K562 (cell line): Measurements from ENCODE around the gene SLC5A5. TPM values are rescaled to one million over a fixed set of nuclear protein-coding genes. Genes with fewer than 3 reads are reported as not detected.

ENCODE experiments used
- ATAC-seq: fragments of 200-7000 bp; cut with Tn5 transposase; 3 replicates; pipeline ENCODE4 v1.9.1; 2020; ENCODE audit warnings: moderate library complexity
- BruUV-seq: library from RNA; stranded (reverse); fragments of 400-500 nt; replicated peaks from 2 replicates; lab custom pipeline; 2021; lab: Mats Ljungman, UMichigan
- CTCF ChIA-PET: fragments of 300-600 bp; formaldehyde crosslinking; extraction: SDS; loops from one replicate; lab custom pipeline; 2021; ENCODE audit warnings: low intra/inter-chr PET ratio; lab: Yijun Ruan, JAX
- POLR2A ChIA-PET: fragments of 300-600, 350-650 bp; sonication (Branson Sonifier 250); formaldehyde crosslinking; extraction: SDS; loops from one replicate; lab custom pipeline; 2021; ENCODE audit warnings: antibody characterized with exemption, inconsistent platforms; lab: Yijun Ruan, JAX
- DNase-seq, 4 experiments: peaks; one replicate each; pipeline versions ENCODE4 v3.0.0 to v3.0.0-alpha.2; 2011 to 2018; ENCODE audit warnings: low spot score in 3 of 4, mixed read lengths in 3 of 4; ENCODE audit errors: extremely low read depth in 1 of 4
- FAIRE-seq: peaks from 2 replicates; lab custom pipeline; 2011; peaks lifted over from hg19 to GRCh38; lab: Jason Lieb, UNC
- H2AFZ ChIP-seq: 2 replicates; pipeline ENCODE4 v1.6.0; 2011; ENCODE audit warnings: low read depth, low read length, control low read depth, inconsistent platforms
- H3K27ac ChIP-seq: fragments of 200-600 bp; 3 replicates; pipeline ENCODE4 v1.8.0; 2011; ENCODE audit warnings: low read depth, mild to moderate bottlenecking, control low read depth, inconsistent platforms, low read length, moderate library complexity, mixed read lengths; ENCODE audit errors: extremely low read depth
- H3K27me3 ChIP-seq, 2 experiments: fragments of 300-600 bp in 1 of 2; 2 replicates in 1 of 2; 3 replicates in 1 of 2; pipeline versions ENCODE4 v1.6.0 to v1.8.0; 2011; ENCODE audit warnings: inconsistent platforms in 2 of 2, low read length in 2 of 2, mild to moderate bottlenecking in 1 of 2, mixed read lengths in 1 of 2, moderate library complexity in 1 of 2; ENCODE audit not compliant: control insufficient read depth in 2 of 2, insufficient read depth in 2 of 2
- H3K36me3 ChIP-seq: fragments of 300-600 bp; 3 replicates; pipeline ENCODE4 v1.8.0; 2011; ENCODE audit warnings: mild to moderate bottlenecking, low read length, inconsistent platforms; ENCODE audit not compliant: control insufficient read depth, insufficient read depth
- H3K4me1 ChIP-seq, 2 experiments: fragments of 200-600 bp in 1 of 2; replicated peaks in 1 of 2; 2 replicates in 1 of 2; 3 replicates in 1 of 2; pipeline versions ENCODE4 v1.5.1 to v1.8.0; 2011; ENCODE audit warnings: inconsistent platforms in 2 of 2, low read length in 2 of 2, mild to moderate bottlenecking in 1 of 2, mixed read lengths in 1 of 2, moderate library complexity in 1 of 2; ENCODE audit not compliant: control insufficient read depth in 2 of 2, insufficient read depth in 2 of 2
- H3K4me2 ChIP-seq: 2 replicates; pipeline ENCODE4 v1.6.1; 2011; ENCODE audit warnings: low read length, control low read depth, inconsistent platforms, mixed read lengths; ENCODE audit not compliant: insufficient read depth
- H3K4me3 ChIP-seq: fragments of 200-600 bp; sonication (generic), shearing (Covaris generic); 2 replicates; pipeline ENCODE4 v1.5.1; 2016; ENCODE audit warnings: control low read depth, inconsistent platforms
- H3K79me2 ChIP-seq: fragments of 200-600 bp; 3 replicates; pipeline ENCODE4 v1.8.0; 2011; ENCODE audit warnings: low read length, inconsistent platforms; ENCODE audit not compliant: control insufficient read depth, insufficient read depth
- H3K9ac ChIP-seq, 2 experiments: 2 replicates each; pipeline versions ENCODE4 v1.6.0 to v1.6.1; 2011; ENCODE audit warnings: low read depth in 2 of 2, low read length in 2 of 2, control low read depth in 1 of 2, inconsistent platforms in 1 of 2, mild to moderate bottlenecking in 1 of 2, mixed read lengths in 1 of 2; ENCODE audit not compliant: insufficient read depth in 1 of 2
- H3K9me1 ChIP-seq: one replicate; pipeline ENCODE4 v1.6.0; 2011; ENCODE audit warnings: inconsistent platforms, mild to moderate bottlenecking, low read length, moderate library complexity; ENCODE audit not compliant: control insufficient read depth, insufficient read depth
- H3K9me3 ChIP-seq: replicated peaks from 2 replicates; pipeline ENCODE4 v1.5.1; 2011; ENCODE audit warnings: low read depth, low read length, inconsistent platforms; ENCODE audit not compliant: control insufficient read depth, insufficient read depth
- H4K20me1 ChIP-seq: replicated peaks from 2 replicates; pipeline ENCODE4 v1.6.1; 2011; ENCODE audit warnings: low read length, inconsistent platforms, mixed read lengths; ENCODE audit not compliant: control insufficient read depth, insufficient read depth
- ESRRB ChIP-seq: fragments of 250-450 bp; sonication (Bioruptor Pico); IDR thresholded peaks from 2 replicates; pipeline ENCODE4 v1.5.0; 2020; ENCODE audit warnings: mild to moderate bottlenecking, moderate library complexity, borderline replicate concordance
- HLTF ChIP-seq: fragments of 450-650 bp; IDR thresholded peaks from 2 replicates; pipeline ENCODE4 v1.6.1; 2016
- HMG20B ChIP-seq: fragments of 250-450 bp; sonication (Bioruptor Pico); IDR thresholded peaks from 2 replicates; pipeline ENCODE4 v1.5.0; 2021; ENCODE audit warnings: mild to moderate bottlenecking
- MAZ ChIP-seq, 2 experiments: fragments of 450-650 bp in 1 of 2; sonication (generic) in 1 of 2; formaldehyde crosslinking; IDR thresholded peaks in 1 of 2; conservative IDR thresholded peaks in 1 of 2; 2 replicates each; pipeline versions ENCODE4 v1.4.0 to v1.5.0; 2020; ENCODE audit warnings: mild to moderate bottlenecking in 1 of 2, missing genetic modification reagents in 1 of 2
- PREB ChIP-seq: sonication (generic); formaldehyde crosslinking; IDR thresholded peaks from 2 replicates; pipeline ENCODE4 v1.8.1; 2023; ENCODE audit warnings: mild to moderate bottlenecking, missing genetic modification reagents
- RBM22 ChIP-seq: fragments of 200-400 bp; formaldehyde crosslinking; IDR thresholded peaks from 2 replicates; pipeline ENCODE4 v1.6.1; 2018; ENCODE audit warnings: low read length, low read depth; ENCODE audit not compliant: poor library complexity, severe bottlenecking
- THRAP3 ChIP-seq: fragments of 450-650 bp; IDR thresholded peaks from 2 replicates; pipeline ENCODE4 v1.6.1; 2016; ENCODE audit warnings: mild to moderate bottlenecking, inconsistent platforms, borderline replicate concordance
- ZC3H4 ChIP-seq: sonication (generic); formaldehyde crosslinking; IDR thresholded peaks from 2 replicates; pipeline ENCODE4 v1.9.0; 2021; ENCODE audit warnings: missing genetic modification reagents, borderline replicate concordance
- ZNF586 ChIP-seq: fragments of 450-650 bp; formaldehyde crosslinking; conservative IDR thresholded peaks from 2 replicates; pipeline ENCODE4 v1.4.0; 2020; ENCODE audit warnings: mild to moderate bottlenecking, moderate library complexity
- WGBS: fragments of 100-300 bp; shearing (Covaris generic); methylation state at CpG from one replicate; pipeline ENCODE4 v1.1.6; 2016; ENCODE audit warnings: low coverage, mixed read lengths; ENCODE audit not compliant: insufficient coverage; ENCODE audit errors: missing lambda C conversion rate; 5-methylcytosine and 5-hydroxymethylcytosine counted together
- in situ Hi-C: fragments of 300-500 bp; cut with MboI; formaldehyde crosslinking; loops from 4 replicates; pipeline ENCODE4 v1.15.0; 2018; ENCODE audit warnings: inconsistent platforms, mixed read lengths
- intact Hi-C: fragments of 100-400 bp; cut with micrococcal nuclease; formaldehyde crosslinking; loops from 2 replicates; pipeline ENCODE4 v1.14.2; 2022
- polyA plus RNA-seq, 8 experiments: library from polyadenylated mRNA; depleted of rRNA in 4 of 8; stranded (reverse) in 5 of 8; unstranded in 3 of 8; fragments of >200 nt; fragmentation: Nextera tagmentation in 2 of 8; fragmentation: Illumina TruSeq in 1 of 8; extraction: Ambion mirVana in 2 of 8; extraction: Trizol in 1 of 8; gene quantifications; 2 replicates each; pipeline versions ENCODE4 v1.2.1 to v1.2.3, GENCODE V29; 2011 to 2014; ENCODE audit warnings: inconsistent platforms in 1 of 8, missing spikeins in 1 of 8
- total RNA-seq, 7 experiments: library from RNA; depleted of rRNA in 6 of 7; stranded (reverse); fragments of >200 nt in 6 of 7; fragmentation: Illumina TruSeq in 2 of 7; extraction: Trizol in 2 of 7; gene quantifications; 2 replicates each; pipeline versions ENCODE4 v1.2.1 to v1.2.3, GENCODE V29; 2011 to 2021; ENCODE audit warnings: low replicate concordance in 1 of 7

SLC5A5 gene
- total and polyA plus RNA-seq, 9 of the 15 experiments (the other 6 are each of a cell fraction or from before 2014, with no cell fraction given): 0.10 to 0.73 (median 0.23) TPM

- no TSS peak for BruUV-seq
- FAIRE-seq (no peak), DNase-seq (no peak), ATAC-seq (no peak)
- Histone ChIP-seq H3K4me1 (peaks cover 0 to 7% of the 10 kb centered on the region in 2 experiments; a peak in 3 of 5 replicates), H3K9ac (0 out of 4 replicates have a peak overlapping the region, but pooled peaks of 1 of the 2 experiments have one; percentile 76), H3K79me2 (peaks cover under 1% of the 10 kb centered on the region; the same call in 1 of the 3 replicates), H3K9me3 (no peaks in the 10 kb centered on the region), H2AFZ (no peak overlapping the region), H3K27me3 (no peaks in the 10 kb centered on the region), H4K20me1 (no peaks in the 10 kb centered on the region), H3K27ac (no peak overlapping the region), H3K4me3 (no peak overlapping the region), H3K4me2 (no peak overlapping the region), H3K9me1 (no peaks in the 10 kb centered on the region), H3K36me3 (no peaks in the 10 kb centered on the region)
- intact Hi-C loops: no loop called here
- 53% methylated on average over 6 of the region's 6 CpGs for WGBS
- TF ChIP-seq ZNF586 (CRISPR knock-in tag): no peak
- TF ChIP-seq ZC3H4 (CRISPR knock-in tag): no peak
- no peak for TF ChIP-seq PREB (CRISPR knock-in tag)
- no peak for TF ChIP-seq MAZ (CRISPR knock-in tag; conservative IDR thresholded peaks at IDR 0.05 in 1 of 2, IDR thresholded peaks at IDR 0.05 in 1 of 2)
- no peak for TF ChIP-seq ESRRB (CRISPR knock-in tag)
- no peak for TF ChIP-seq HMG20B (CRISPR knock-in tag)
- TF ChIP-seq RBM22: no peak
- no peak for TF ChIP-seq THRAP3
- TF ChIP-seq HLTF: no peak
- in situ Hi-C loops: loop anchor here (10.0 kb wide), 1 partner anchor 149 kb away; no protein-coding TSS in a partner anchor
- CTCF ChIA-PET: no interaction called here
- POLR2A ChIA-PET: no interaction called here
Observed at GRCh38 chr19:17854061-17854460, 17.7 kb upstream of the SLC5A5 start.
